ENCODE measurements around the gene ALG3. TPM values are rescaled to one million over a fixed set of nuclear protein-coding genes. Genes with fewer than 3 reads are reported as not detected.

The ALG3 gene
- total RNA-seq, 1 donor from 2014 or later = 19.6 TPM

- DNase-seq = no peak
These were observed 55.9 kb downstream of the ALG3 start for GRCh38 chr3:184192889-184193288.

Small RNAs within 50 kb of the gene (small RNA-seq; reads per million reads assigned to genes)
- gene MIR1224 (ENCODE audit: low replicate concordance) = 0.08 reads per million

Other genes with a start within 250 kb of the ALG3 start
- 58.7 TPM for gene ABCC5, start 231.1 kb downstream of the ALG3 start, total RNA-seq
- gene HTR3D, start 217.2 kb downstream of the ALG3 start, total RNA-seq = not detected
- gene HTR3C, start 195.9 kb downstream of the ALG3 start, total RNA-seq = not detected
- gene HTR3E, start 151.9 kb downstream of the ALG3 start, total RNA-seq = not detected
- gene EIF2B5, start 113.6 kb downstream of the ALG3 start, total RNA-seq = 54.9 TPM
- 49.7 TPM for gene DVL3, start 93.6 kb downstream of the ALG3 start, total RNA-seq
- 161 TPM for gene AP2M1, start 74.1 kb downstream of the ALG3 start, total RNA-seq
- 77.6 TPM for gene ABCF3, start 62.8 kb downstream of the ALG3 start, total RNA-seq
- not detected for gene VWA5B2, start 19.4 kb downstream of the ALG3 start, total RNA-seq
- gene EEF1AKMT4, start 710 bp upstream of the ALG3 start, total RNA-seq = 0.62 TPM
- not detected for gene CAMK2N2, start 12.6 kb upstream of the ALG3 start, total RNA-seq
- not detected for gene ECE2, start 27.1 kb upstream of the ALG3 start, total RNA-seq
- 280 TPM for gene PSMD2, start 50.3 kb upstream of the ALG3 start, total RNA-seq
- 209 TPM for gene EIF4G1, start 65.6 kb upstream of the ALG3 start, total RNA-seq
- gene FAM131A, start 88.6 kb upstream of the ALG3 start, total RNA-seq = 26.9 TPM
- 2.8 TPM for gene CLCN2, start 112.6 kb upstream of the ALG3 start, total RNA-seq
- 81.0 TPM for gene POLR2H, start 112.7 kb upstream of the ALG3 start, total RNA-seq
- gene THPO, start 129.2 kb upstream of the ALG3 start, total RNA-seq = not detected
- gene CHRD, start 131.1 kb upstream of the ALG3 start, total RNA-seq = 33.5 TPM